BLaER1 (cell line): ENCODE results near the gene ABCA9.
A peak's percentile ranks its signal among the peaks of the same experiment; 100 is the strongest.
"Not testable (repeated sequence)": the region's sequence is repeated elsewhere in the genome, so short reads cannot be mapped to it uniquely, and the experiment has no call there.

Experiments
- H3K27ac ChIP-seq: shearing (Covaris generic); formaldehyde crosslinking; 2 replicates; pipeline ENCODE4 v1.8.1; 2022
- H3K27me3 ChIP-seq: shearing (Covaris generic); formaldehyde crosslinking; 2 replicates; pipeline ENCODE4 v1.8.1; 2022
- H3K36me3 ChIP-seq: shearing (Covaris generic); formaldehyde crosslinking; 2 replicates; pipeline ENCODE4 v1.8.1; 2022
- H3K4me1 ChIP-seq: shearing (Covaris generic); formaldehyde crosslinking; 2 replicates; pipeline ENCODE4 v1.8.1; 2022
- H3K4me2 ChIP-seq: shearing (Covaris generic); formaldehyde crosslinking; 2 replicates; pipeline ENCODE4 v1.8.1; 2022
- H3K4me3 ChIP-seq: shearing (Covaris generic); formaldehyde crosslinking; 2 replicates; pipeline ENCODE4 v1.8.1; 2022
- H3K9ac ChIP-seq: shearing (Covaris generic); formaldehyde crosslinking; 2 replicates; pipeline ENCODE4 v1.8.1; 2022
- H3K9me3 ChIP-seq: shearing (Covaris generic); formaldehyde crosslinking; 2 replicates; pipeline ENCODE4 v1.8.1; 2022
- H4K20me1 ChIP-seq: shearing (Covaris generic); formaldehyde crosslinking; 2 replicates; pipeline ENCODE4 v1.8.1; 2022
- Cebpa-rat ChIP-seq: shearing (Covaris generic); IDR thresholded peaks from 2 replicates; pipeline ENCODE4 v1.8.1; 2022

ABCA9 gene

DNA sequence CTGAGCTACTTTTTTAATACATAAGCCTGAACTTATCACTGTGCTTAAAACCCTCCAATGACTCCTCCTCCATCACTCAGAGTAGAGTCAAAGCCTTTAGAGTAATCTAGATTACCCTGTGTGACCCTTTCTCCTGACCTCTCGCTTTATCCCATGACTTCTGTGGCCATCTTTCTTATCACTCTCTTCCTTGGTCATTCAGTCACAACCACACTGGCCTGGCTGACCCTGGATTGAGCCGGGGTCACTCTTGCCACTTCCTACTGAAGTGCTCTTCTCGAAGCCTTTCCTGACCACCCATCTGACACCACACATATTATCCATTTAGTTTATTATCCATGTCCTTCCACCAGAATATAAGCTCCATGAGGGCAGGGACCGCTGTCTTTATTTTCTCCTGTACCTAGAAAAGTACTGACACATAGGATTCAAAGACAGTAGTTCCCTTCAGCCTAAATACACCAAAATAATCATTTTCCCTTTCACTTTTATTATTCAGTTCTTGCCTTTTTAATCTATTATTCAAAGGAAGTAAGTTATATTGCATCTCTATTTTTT lies 28.0 kb upstream of the ABCA9 start:
- Histone ChIP-seq H4K20me1 (no peaks in the 10 kb centered on the region), H3K9me3 (no peaks in the 10 kb centered on the region), H3K4me1 (no peaks in the 10 kb centered on the region), H3K4me3 (no peak overlapping the region), H3K4me2 (no peak overlapping the region), H3K27me3 (no peaks in the 10 kb centered on the region), H3K9ac (no peak overlapping the region), H3K27ac (no peak overlapping the region), H3K36me3 (no peaks in the 10 kb centered on the region)
- TF ChIP-seq Cebpa-rat = no peak

DNA sequence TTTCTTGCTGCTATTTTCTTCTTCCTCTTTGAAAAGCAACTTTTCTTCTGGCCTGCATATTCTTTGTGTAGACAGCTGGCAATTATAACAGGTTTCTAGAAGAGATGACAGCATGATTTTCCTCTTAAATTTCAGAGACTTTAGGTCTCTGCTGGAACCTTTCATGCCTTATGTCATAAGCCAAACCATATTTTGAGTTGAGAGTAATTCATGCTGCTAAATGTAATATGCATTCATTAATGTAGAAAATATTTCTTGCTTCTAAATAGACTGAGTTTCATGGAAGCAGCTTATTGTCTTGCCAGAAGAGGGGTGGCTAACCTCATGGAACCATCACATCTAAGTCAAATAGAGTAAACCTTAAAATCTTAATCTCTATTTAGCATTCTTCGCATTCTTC lies 25.9 kb upstream of the ABCA9 start:
- no peak overlapping the region for H3K9ac ChIP-seq
- H3K4me3 ChIP-seq = no peak overlapping the region
- H4K20me1 ChIP-seq = no peaks in the 10 kb centered on the region
- H3K27me3 ChIP-seq = no peaks in the 10 kb centered on the region
- no peak overlapping the region for H3K4me2 ChIP-seq
- H3K4me1 ChIP-seq = no peaks in the 10 kb centered on the region
- H3K9me3 ChIP-seq = peaks cover 15% of the 10 kb centered on the region
- no peak overlapping the region for H3K27ac ChIP-seq
- H3K36me3 ChIP-seq = no peaks in the 10 kb centered on the region
- no peak for TF ChIP-seq Cebpa-rat

DNA sequence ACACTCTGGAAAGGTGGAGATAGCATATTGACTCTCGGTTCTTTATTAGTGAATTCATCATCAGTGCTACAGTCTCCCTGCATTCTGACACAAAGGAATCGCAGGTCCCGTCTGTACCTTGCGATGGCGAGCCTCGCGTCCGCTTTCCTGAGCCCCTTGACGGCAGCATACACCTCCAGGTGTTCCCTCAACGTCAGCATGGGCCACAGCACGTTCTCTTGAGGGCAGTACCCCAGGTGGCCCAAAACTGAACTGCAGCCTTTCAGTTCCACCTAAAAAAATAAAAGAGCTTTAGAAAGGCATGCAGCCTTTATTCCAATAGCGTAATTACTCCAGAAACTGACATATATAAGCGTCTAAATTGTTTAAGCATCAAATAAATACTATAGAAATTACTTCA lies 24.2 kb upstream of the ABCA9 start:
- no peak overlapping the region for H3K4me2 ChIP-seq
- TF ChIP-seq Cebpa-rat = no peak
- H3K36me3 ChIP-seq = no peaks in the 10 kb centered on the region
- H3K4me3 ChIP-seq = no peak overlapping the region
- H3K27ac ChIP-seq = no peak overlapping the region
- H3K9ac ChIP-seq = no peak overlapping the region
- H4K20me1 ChIP-seq = no peaks in the 10 kb centered on the region
- H3K27me3 ChIP-seq = no peaks in the 10 kb centered on the region
- peaks cover 15% of the 10 kb centered on the region for H3K9me3 ChIP-seq
- no peaks in the 10 kb centered on the region for H3K4me1 ChIP-seq

DNA sequence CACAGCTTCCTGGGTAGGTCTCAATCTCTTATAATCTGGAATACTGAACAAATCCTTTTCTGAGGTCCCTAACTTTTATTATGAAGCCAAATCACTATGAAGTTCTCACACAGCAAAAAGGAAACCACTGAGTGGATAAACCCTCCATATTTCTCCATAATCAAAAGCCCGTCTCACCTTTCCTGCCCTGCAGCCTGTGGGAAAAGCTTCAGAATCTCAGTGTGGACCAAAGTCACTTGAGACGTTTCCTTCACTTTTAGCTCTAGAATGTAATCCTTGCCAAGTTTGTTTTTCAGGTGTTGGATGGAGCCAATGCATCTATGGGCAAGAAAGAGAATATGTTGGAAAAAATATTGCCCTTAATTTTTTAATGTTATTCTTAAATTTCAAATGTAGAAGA lies 22.0 kb upstream of the ABCA9 start:
- Histone ChIP-seq H3K9ac (no peak overlapping the region), H3K27me3 (no peaks in the 10 kb centered on the region)

DNA sequence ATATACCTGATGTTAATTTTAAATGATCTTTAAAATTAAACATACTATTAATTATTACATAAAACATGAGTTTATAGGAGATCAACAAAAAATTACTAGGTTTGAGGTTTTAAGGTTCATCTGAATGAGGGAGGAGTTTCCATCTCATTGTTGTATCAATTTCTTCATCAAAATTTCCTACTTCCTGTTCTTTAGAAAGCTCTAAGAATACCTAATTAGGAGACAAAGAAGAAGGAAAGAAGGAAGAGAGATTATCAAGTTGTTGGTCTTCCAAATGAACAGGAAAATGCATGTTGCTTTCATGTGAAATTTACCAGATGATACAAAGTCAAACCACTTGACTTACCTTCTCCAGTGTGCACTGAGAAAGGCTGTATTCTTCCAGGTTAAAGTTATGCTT lies 18.1 kb upstream of the ABCA9 start:
- H3K27me3 ChIP-seq = no peaks in the 10 kb centered on the region
- H3K4me3 ChIP-seq = no peak overlapping the region
- H3K36me3 ChIP-seq = no peaks in the 10 kb centered on the region
- H4K20me1 ChIP-seq = no peaks in the 10 kb centered on the region
- peaks cover 15% of the 10 kb centered on the region for H3K9me3 ChIP-seq
- no peaks in the 10 kb centered on the region for H3K4me1 ChIP-seq
- H3K9ac ChIP-seq = no peak overlapping the region
- no peak overlapping the region for H3K27ac ChIP-seq
- no peak overlapping the region for H3K4me2 ChIP-seq
- TF ChIP-seq Cebpa-rat = no peak

More for the DNA sequence above, 22.0 kb upstream of the ABCA9 start:
- Histone ChIP-seq H3K27ac (no peak overlapping the region), H4K20me1 (no peaks in the 10 kb centered on the region), H3K4me2 (no peak overlapping the region), H3K9me3 (peaks cover 15% of the 10 kb centered on the region), H3K4me3 (no peak overlapping the region), H3K4me1 (no peaks in the 10 kb centered on the region), H3K36me3 (no peaks in the 10 kb centered on the region)
- TF ChIP-seq Cebpa-rat = no peak

DNA sequence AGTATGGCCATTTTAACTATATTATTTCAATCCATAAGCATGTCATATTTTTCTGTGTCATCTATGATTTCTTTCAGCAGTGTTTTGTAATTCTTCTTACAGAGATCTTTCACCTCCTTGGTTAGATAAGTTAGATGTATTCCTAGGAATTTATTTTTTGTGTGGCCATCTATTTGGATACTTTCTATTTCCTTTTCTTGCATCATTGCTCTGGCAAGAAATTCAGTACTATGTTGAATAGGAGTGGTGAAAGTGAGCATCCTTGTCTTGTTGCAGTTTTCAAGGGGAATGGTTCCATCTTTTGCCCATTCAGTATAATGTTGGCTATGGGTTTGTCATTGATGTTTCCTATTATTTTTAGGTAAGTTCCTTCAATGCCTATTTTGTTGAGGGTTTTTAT lies 15.1 kb upstream of the ABCA9 start:
- Histone ChIP-seq H3K27me3 (no peaks in the 10 kb centered on the region), H3K9me3 (no peaks in the 10 kb centered on the region), H3K4me3 (no peak overlapping the region), H4K20me1 (no peaks in the 10 kb centered on the region), H3K4me1 (peaks cover 5% of the 10 kb centered on the region), H3K27ac (no peak overlapping the region), H3K9ac (no peak overlapping the region), H3K4me2 (no peak overlapping the region), H3K36me3 (no peaks in the 10 kb centered on the region)
- no peak for TF ChIP-seq Cebpa-rat

DNA sequence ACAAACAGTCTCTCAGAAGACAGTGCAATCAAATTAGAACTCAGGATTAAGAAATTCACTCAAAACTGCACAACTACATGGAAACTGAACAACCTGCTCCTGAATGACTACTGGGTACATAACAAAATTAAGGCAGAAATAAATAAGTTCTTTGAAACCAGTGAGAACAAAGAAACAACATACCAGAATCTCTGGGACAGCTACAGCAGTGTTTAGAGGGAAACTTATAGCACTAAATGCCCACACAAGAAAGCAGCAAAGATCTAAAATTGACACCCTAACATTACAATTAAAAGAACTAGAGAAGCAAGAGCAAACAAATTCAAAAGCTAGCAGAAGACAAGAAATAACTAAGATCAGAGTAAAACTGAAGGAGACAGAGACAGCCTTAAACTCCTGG lies 12.7 kb upstream of the ABCA9 start:
- not testable (repeated sequence) for H3K4me2 ChIP-seq, H3K4me3 ChIP-seq, H4K20me1 ChIP-seq, H3K9ac ChIP-seq, H3K36me3 ChIP-seq, H3K9me3 ChIP-seq, H3K27me3 ChIP-seq, H3K27ac ChIP-seq
- H3K4me1 ChIP-seq = peaks cover 17% of the 10 kb centered on the region

DNA sequence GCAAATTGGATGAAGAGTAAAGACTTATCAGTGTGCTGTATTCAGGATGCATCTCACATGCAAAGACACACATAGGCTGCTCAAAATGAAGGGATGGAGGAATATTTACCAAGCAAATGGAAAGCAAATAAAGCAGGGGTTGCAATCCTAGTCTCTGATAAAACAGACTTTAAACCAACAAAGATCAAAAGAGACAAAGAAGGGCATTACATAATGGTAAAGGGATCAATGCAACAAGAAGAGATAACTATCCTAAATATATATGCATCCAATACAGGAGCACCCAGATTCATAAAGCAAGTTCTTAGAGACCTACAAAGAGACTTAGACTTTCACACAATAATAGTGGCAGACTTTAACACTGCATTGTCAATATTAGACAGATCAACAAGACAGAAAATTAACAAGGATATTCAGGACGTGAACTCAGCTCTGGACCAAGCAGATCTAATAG lies 12.1 kb upstream of the ABCA9 start:
- peaks cover 22% of the 10 kb centered on the region for H3K4me1 ChIP-seq
- H3K4me2 ChIP-seq, H3K27me3 ChIP-seq, H3K9me3 ChIP-seq, H3K4me3 ChIP-seq, H3K9ac ChIP-seq, H3K27ac ChIP-seq, H4K20me1 ChIP-seq, H3K36me3 ChIP-seq: not testable (repeated sequence)

DNA sequence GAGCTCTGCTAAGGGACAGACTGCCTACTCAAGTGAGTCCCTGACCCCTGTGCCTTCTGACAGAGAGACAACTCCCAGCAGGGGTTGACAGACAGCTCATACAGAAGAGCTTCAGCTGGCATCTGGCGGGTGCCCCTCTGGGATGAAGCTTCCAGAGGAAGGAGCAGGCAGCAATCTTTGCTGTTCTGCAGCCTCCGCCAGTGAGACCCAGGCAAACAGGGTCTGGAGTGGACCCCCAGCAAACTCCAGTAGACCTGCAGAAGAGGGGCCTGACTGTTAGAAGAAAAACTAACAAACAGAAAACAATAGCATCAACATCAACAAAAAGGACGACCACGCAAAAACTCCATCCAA lies 10.5 kb upstream of the ABCA9 start:
- not testable (repeated sequence) for H3K9ac ChIP-seq, H3K27ac ChIP-seq, H3K9me3 ChIP-seq, H3K36me3 ChIP-seq, H4K20me1 ChIP-seq, H3K27me3 ChIP-seq, H3K4me3 ChIP-seq
- Histone ChIP-seq H3K4me2 (peak overlapping the region; percentile 43), H3K4me1 (peaks cover 32% of the 10 kb centered on the region)

DNA sequence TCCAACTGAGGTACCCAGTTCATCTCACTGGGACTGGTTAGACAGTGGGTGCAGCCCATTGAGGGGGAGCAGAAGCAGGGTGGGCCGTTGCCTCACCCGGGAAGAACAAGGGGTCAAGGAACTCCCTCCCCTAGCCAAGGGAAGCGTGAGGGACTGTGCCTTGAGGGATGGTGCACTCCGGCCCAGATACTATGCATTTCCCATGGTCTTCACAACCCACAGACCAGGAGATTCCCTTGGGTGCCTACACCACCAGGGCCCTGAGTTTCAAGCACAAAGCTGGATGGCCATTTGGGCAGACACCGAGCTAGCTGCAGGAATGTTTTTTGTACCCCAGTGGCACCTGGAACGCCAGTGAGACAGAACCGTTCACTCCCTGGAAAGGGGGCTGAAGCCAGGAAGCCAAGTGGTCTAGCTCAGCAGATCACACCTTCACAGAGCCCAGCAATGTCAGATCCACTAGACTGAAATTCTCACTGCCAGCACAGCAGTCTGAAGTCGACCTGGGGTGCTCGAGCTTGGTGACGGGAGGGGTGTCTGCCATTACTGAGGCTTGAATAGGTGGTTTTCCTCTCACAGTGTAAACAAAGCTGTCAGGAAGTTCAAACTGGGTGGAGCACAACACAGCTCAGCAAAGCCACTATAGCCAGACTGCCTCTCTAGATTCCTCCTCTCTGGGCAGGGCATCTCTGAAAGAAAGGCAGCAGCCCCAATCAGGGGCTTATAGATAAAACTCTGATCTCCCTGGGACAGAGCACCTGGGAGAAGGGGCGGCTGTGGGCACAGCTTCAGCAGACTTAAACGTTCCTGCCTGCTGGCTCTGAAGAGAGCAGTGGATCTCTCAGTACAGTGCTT lies 9.9 kb upstream of the ABCA9 start:
- peak overlapping the region; percentile 43 for H3K4me2 ChIP-seq
- H4K20me1 ChIP-seq, H3K36me3 ChIP-seq, H3K27ac ChIP-seq, H3K4me3 ChIP-seq, H3K27me3 ChIP-seq, H3K9ac ChIP-seq, H3K9me3 ChIP-seq: not testable (repeated sequence)
- peaks cover 32% of the 10 kb centered on the region for H3K4me1 ChIP-seq

DNA sequence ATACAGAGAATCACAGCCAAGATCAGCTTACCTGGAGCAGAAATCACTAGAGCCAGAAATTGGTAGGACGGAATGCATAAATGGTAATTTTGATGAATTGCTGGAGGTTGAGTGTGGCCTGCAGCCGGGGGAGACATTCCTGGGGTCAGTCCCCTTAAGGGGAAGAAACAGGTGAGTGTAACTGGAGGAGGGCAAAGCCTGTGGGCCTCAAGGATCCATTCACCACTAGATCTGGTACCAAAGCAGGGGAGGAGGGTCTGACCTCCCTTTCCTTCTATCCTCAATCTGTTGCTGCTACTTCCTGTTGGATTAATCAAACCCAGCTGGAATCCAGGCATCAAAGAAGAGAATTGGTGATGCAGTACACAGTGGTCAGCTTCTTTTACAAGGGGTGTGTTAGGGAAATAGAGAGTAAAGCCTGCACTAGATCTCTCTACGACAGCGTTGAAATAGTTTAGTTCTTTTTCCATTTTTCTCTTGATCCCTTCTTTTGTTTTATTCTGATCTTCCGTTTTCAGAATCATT lies 8.6 kb upstream of the ABCA9 start:
- peaks cover 32% of the 10 kb centered on the region for H3K4me1 ChIP-seq
- TF ChIP-seq Cebpa-rat = no peak

More for the DNA sequence above, 8.6 kb upstream of the ABCA9 start:
- Histone ChIP-seq H4K20me1 (no peaks in the 10 kb centered on the region), H3K9ac (no peak overlapping the region), H3K36me3 (no peaks in the 10 kb centered on the region), H3K4me3 (no peak overlapping the region), H3K9me3 (no peaks in the 10 kb centered on the region), H3K4me2 (no peak overlapping the region), H3K27me3 (no peaks in the 10 kb centered on the region), H3K27ac (no peak overlapping the region)
